Measurements from ENCODE around the gene SGIP1.
"Not testable (repeated sequence)": the region's sequence is repeated elsewhere in the genome, so short reads cannot be mapped to it uniquely, and the experiment has no call there.

DNA sequence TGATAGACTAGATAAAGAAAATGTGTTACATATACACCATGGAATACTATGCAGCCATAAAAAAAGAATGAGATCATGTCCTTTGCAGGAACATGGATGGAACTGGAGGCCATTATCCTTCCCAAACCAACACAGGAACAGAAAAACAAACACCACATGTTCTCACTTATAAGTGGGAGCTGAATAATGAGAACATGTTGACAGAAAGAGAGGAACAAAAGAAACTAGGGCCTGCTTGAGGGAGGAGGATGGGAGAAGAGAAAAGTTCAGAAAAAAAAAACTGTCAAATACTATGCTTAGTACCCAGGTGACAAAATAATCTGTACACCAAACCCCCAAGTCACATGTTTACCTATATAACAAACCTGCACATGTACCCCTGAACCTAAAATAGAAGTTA lies 194.8 kb downstream of the SGIP1 start:
- not testable (repeated sequence) for TF ChIP-seq EZH2 (IDR thresholded peaks at IDR 0.05; ENCODE audit: borderline replicate concordance)
- TF ChIP-seq, protein P1, sequence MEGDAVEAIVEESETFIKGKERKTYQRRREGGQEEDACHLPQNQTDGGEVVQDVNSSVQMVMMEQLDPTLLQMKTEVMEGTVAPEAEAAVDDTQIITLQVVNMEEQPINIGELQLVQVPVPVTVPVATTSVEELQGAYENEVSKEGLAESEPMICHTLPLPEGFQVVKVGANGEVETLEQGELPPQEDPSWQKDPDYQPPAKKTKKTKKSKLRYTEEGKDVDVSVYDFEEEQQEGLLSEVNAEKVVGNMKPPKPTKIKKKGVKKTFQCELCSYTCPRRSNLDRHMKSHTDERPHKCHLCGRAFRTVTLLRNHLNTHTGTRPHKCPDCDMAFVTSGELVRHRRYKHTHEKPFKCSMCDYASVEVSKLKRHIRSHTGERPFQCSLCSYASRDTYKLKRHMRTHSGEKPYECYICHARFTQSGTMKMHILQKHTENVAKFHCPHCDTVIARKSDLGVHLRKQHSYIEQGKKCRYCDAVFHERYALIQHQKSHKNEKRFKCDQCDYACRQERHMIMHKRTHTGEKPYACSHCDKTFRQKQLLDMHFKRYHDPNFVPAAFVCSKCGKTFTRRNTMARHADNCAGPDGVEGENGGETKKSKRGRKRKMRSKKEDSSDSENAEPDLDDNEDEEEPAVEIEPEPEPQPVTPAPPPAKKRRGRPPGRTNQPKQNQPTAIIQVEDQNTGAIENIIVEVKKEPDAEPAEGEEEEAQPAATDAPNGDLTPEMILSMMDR (IDR thresholded peaks at IDR 0.05; ENCODE audit: poor library complexity) = not testable (repeated sequence)

Measured in hepatocyte (in vitro differentiated cells).